ENCODE measurements around the gene BTC. TPM values are rescaled to one million over a fixed set of nuclear protein-coding genes. Genes with fewer than 3 reads are reported as not detected.
"Not testable (repeated sequence)": the region's sequence is repeated elsewhere in the genome, so short reads cannot be mapped to it uniquely, and the experiment has no call there.

Gene BTC, protein sequence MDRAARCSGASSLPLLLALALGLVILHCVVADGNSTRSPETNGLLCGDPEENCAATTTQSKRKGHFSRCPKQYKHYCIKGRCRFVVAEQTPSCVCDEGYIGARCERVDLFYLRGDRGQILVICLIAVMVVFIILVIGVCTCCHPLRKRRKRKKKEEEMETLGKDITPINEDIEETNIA
- not detected for total RNA-seq

DNA sequence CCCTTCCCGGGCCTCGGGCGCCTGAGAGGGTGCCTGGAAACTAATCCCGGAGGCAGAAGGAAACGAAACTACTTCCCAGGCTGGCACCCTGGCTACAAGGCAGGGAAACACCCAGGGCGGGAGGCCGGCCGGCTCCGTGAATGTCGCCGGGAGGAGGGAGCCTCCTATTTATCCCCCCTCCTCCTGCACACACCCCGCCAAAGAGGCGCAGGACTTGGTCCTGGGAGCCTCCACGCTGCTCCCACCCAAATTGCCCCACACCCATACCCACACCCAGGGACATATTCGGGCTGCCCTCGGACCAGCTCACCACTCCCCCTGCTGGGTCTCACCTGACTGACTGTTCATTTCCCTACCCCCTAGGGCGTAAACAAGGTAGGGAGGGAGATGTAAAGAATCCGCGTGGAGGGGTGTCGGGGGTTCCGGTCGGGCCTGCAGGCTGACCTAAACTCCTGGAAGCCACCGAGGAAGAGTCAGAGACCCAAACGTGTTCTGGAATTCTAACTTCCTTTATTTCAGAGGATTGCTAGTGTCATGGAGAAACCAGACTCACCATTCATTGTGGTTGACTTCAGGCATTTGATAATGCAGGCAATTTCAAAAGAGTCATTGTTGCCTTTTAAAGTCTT, at the start of gene BTC:
Gene BTC (minus strand): TSS at position 142 of the 629 bp plus-strand sequence. CDS start 198 bp downstream, outside the sequence.
- CTCF ChIA-PET = no interaction called here
- DNase-seq (no peak), ATAC-seq (no peak)
- POLR2A ChIA-PET = no interaction called here
- Mint-ChIP-seq H3K9me3 (ENCODE audit: insufficient read depth) (no peaks in the 10 kb centered on the region), H3K4me3 (no peak within 1 kb of the TSS), H3K27ac (no peak within 1 kb of the TSS), H3K27me3 (ENCODE audit: low read depth) (peaks cover 41% of the 10 kb centered on the region), H3K36me3 (ENCODE audit: low read depth) (no peaks in the 10 kb centered on the region), H3K4me1 (ENCODE audit: low read depth) (no peaks in the 10 kb centered on the region)

DNA sequence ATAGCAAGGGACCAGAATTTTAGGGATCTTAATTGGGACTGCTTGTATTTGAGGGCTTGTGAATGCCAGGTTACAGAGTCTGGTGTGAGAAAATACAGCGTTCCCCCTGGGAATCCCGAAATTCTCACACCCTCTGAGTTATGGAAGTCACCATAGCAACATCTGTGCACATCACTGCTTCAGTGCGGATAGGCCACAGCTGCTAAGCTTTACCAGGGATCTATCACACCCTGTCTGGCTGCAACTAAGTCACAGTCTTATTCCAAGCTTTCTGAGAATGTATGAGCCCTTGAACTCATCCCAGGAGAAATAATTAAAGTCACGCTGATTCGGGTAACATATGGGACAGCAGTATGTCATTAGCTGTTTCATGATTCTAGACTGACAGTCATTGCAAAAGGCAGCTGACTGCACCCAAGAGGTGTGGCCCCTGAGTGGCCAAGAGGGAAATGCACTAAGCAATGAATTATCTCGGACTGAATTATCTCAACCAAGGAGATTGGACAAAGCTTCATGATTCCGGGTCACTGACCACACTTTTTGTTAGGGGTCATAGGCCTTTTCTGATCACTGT, 46.7 kb upstream of the BTC start:
- no peaks in the 10 kb centered on the region for H3K27me3 Mint-ChIP-seq (ENCODE audit: low read depth)

DNA sequence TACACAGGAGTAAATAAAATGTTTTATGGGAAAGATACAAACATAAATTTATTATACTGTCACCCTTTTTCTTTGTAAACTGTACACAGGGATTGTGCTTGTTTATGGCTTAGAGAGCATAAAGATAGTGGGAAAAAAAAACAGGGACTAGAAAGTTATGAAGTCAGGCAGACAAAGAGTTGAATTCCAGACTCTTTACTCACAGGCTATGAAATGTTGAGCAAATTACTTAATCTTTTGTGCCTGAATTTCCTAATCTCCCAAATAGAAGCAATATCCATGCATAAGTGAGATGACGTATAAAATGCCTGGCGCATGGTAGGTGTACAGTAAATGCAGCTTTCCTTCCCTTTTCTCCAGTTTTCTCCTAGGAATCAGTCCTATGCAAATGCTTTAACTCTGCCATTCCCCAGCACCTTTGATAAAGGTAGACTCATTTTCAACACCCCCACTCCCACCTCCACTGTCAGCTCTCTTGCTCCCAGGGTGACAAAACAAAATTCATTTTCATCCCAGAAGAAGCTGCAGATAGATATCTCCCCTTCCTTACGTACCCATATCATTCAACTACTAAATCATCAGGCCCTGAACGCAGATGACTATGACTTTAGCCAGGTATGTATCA, 44.5 kb upstream of the BTC start:
- H3K27me3 Mint-ChIP-seq (ENCODE audit: low read depth) = no peaks in the 10 kb centered on the region
- CTCF ChIA-PET = no interaction called here
- ATAC-seq (no peak), DNase-seq (no peak)
- H3K4me1 Mint-ChIP-seq (ENCODE audit: low read depth) = no peaks in the 10 kb centered on the region
- POLR2A ChIA-PET = no interaction called here
- no peaks in the 10 kb centered on the region for H3K36me3 Mint-ChIP-seq (ENCODE audit: low read depth)
- H3K4me3 Mint-ChIP-seq = no peak overlapping the region
- no peaks in the 10 kb centered on the region for H3K9me3 Mint-ChIP-seq (ENCODE audit: insufficient read depth)
- no peak overlapping the region for H3K27ac Mint-ChIP-seq

More for the DNA sequence above, 46.7 kb upstream of the BTC start:
- ATAC-seq = no peak
- no peak for DNase-seq
- Mint-ChIP-seq H3K27ac (no peak overlapping the region), H3K4me1 (ENCODE audit: low read depth) (no peaks in the 10 kb centered on the region), H3K4me3 (no peak overlapping the region), H3K36me3 (ENCODE audit: low read depth) (no peaks in the 10 kb centered on the region), H3K9me3 (ENCODE audit: insufficient read depth) (no peaks in the 10 kb centered on the region)
- ChIA-PET CTCF (no interaction called here), POLR2A (no interaction called here)

DNA sequence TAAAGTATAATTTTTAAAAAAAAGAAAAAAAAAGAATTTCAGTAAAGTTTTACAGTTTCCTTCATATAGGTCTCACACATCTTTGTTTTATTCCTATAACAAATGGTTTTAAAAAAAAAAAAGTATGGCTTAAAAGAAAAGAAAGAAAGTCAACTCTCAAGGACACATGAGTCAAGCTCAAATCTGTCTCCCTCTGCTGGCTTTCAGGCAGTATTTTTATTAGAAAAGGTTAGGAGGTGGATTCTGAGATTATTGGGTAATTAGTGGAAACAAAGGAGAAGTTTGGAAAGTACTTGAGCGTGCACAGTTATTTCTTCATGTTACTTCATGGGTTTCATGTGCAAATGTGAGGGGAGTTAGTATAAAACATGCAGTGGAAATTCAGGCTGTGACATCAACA, 36.6 kb upstream of the BTC start:
- no peak for DNase-seq
- no peak for ATAC-seq
- H3K9me3 Mint-ChIP-seq (ENCODE audit: insufficient read depth) = peaks cover 7% of the 10 kb centered on the region
- POLR2A ChIA-PET = no interaction called here
- H3K27me3 Mint-ChIP-seq (ENCODE audit: low read depth) = no peaks in the 10 kb centered on the region
- CTCF ChIA-PET = no interaction called here
- no peak overlapping the region for H3K4me3 Mint-ChIP-seq
- H3K4me1 Mint-ChIP-seq (ENCODE audit: low read depth) = no peaks in the 10 kb centered on the region
- H3K27ac Mint-ChIP-seq = no peak overlapping the region
- no peaks in the 10 kb centered on the region for H3K36me3 Mint-ChIP-seq (ENCODE audit: low read depth)

- ATAC-seq = no peak
- Mint-ChIP-seq H3K4me3 (no peak overlapping the region), H3K9me3 (ENCODE audit: insufficient read depth) (peaks cover 1% of the 10 kb centered on the region), H3K4me1 (ENCODE audit: low read depth) (no peaks in the 10 kb centered on the region), H3K27ac (no peak overlapping the region), H3K36me3 (ENCODE audit: low read depth) (no peaks in the 10 kb centered on the region), H3K27me3 (ENCODE audit: low read depth) (no peaks in the 10 kb centered on the region)
- CTCF ChIA-PET = no interaction called here
- POLR2A ChIA-PET = no interaction called here
- DNase-seq = no peak
Observed at GRCh38 chr4:74823194-74823593, 28.9 kb upstream of the BTC start.

- no peaks in the 10 kb centered on the region for H3K9me3 Mint-ChIP-seq (ENCODE audit: insufficient read depth)
- DNase-seq = no peak
- no peaks in the 10 kb centered on the region for H3K36me3 Mint-ChIP-seq (ENCODE audit: low read depth)
- no peak overlapping the region for H3K4me3 Mint-ChIP-seq
- no peak overlapping the region for H3K27ac Mint-ChIP-seq
- CTCF ChIA-PET = no interaction called here
- no peaks in the 10 kb centered on the region for H3K27me3 Mint-ChIP-seq (ENCODE audit: low read depth)
- POLR2A ChIA-PET = no interaction called here
- H3K4me1 Mint-ChIP-seq (ENCODE audit: low read depth) = no peaks in the 10 kb centered on the region
- no peak for ATAC-seq
Observed at GRCh38 chr4:74822603-74823002, 28.3 kb upstream of the BTC start.

DNA sequence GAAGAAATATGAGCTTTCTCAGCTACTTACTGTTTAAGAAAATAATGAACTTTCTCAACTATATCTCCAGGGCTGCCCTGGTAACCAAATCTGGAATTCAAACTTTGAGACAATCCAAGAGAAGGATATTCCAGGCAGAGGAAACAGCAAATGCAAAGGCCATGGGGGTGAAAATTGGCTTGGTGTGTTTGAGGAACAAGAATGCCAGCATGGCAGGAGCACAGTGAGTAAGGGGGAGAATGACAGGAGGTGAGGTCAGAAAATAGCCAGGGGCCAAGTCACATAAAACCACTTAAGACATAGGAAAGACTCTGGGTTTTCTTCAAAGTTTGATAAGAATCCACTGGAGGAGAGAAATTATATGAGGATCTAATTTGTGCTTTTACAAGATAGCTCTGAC, 27.2 kb upstream of the BTC start:
- ATAC-seq (no peak), DNase-seq (no peak)
- H3K36me3 Mint-ChIP-seq (ENCODE audit: low read depth) = no peaks in the 10 kb centered on the region
- no peaks in the 10 kb centered on the region for H3K9me3 Mint-ChIP-seq (ENCODE audit: insufficient read depth)
- CTCF ChIA-PET = no interaction called here
- H3K27ac Mint-ChIP-seq = no peak overlapping the region
- POLR2A ChIA-PET = no interaction called here
- H3K4me3 Mint-ChIP-seq = no peak overlapping the region
- no peaks in the 10 kb centered on the region for H3K4me1 Mint-ChIP-seq (ENCODE audit: low read depth)
- H3K27me3 Mint-ChIP-seq (ENCODE audit: low read depth) = no peaks in the 10 kb centered on the region

DNA sequence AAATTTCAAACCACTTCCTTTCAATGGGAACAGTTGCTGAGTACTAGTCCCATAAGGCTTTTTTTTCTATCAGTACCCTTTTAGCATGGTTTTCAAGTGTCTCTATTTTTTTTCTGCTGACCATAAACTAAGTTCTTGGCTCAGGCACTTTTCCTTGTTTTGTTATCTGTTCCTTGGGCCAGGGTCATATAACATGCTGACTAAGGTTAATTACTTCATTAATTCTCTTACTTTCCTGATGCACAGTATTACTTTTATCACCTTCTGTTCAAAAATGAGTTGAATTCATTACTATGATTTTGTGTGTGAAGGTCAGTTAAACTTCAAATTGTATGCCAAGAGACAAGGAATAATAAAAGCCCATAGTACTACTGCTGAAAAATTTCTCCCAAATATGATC, 19.7 kb upstream of the BTC start:
- no peak for ATAC-seq
- no peaks in the 10 kb centered on the region for H3K4me1 Mint-ChIP-seq (ENCODE audit: low read depth)
- CTCF ChIA-PET = no interaction called here
- H3K36me3 Mint-ChIP-seq (ENCODE audit: low read depth) = no peaks in the 10 kb centered on the region
- H3K4me3 Mint-ChIP-seq = no peak overlapping the region
- DNase-seq = no peak
- H3K27ac Mint-ChIP-seq = no peak overlapping the region
- H3K27me3 Mint-ChIP-seq (ENCODE audit: low read depth) = no peaks in the 10 kb centered on the region
- POLR2A ChIA-PET = no interaction called here
- no peaks in the 10 kb centered on the region for H3K9me3 Mint-ChIP-seq (ENCODE audit: insufficient read depth)

DNA sequence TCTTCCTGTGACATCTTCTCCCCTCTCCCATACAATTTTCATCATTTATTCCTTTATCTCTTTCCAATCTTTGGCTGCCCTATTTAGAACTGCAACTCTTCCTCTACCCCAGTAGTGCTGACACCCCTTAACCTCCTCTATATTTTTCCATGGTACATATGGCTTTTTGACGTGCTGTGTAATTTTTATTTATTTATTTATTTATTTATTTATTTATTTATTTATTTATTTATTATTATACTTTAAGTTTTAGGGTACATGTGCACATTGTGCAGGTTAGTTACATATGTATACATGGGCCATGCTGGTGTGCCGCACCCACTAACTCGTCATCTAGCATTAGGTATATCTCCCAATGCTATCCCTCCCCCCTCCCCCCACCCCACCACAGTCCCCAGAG, 17.7 kb upstream of the BTC start:
- ATAC-seq; POLR2A ChIA-PET; H3K27ac Mint-ChIP-seq; H3K4me3 Mint-ChIP-seq; H3K9me3 Mint-ChIP-seq (ENCODE audit: insufficient read depth); H3K27me3 Mint-ChIP-seq (ENCODE audit: low read depth); H3K4me1 Mint-ChIP-seq (ENCODE audit: low read depth); H3K36me3 Mint-ChIP-seq (ENCODE audit: low read depth); CTCF ChIA-PET; DNase-seq: not testable (repeated sequence)

- H3K4me3 Mint-ChIP-seq = no peak overlapping the region
- no peaks in the 10 kb centered on the region for H3K4me1 Mint-ChIP-seq (ENCODE audit: low read depth)
- no peak overlapping the region for H3K27ac Mint-ChIP-seq
- ChIA-PET CTCF (no interaction called here), POLR2A (no interaction called here)
- no peaks in the 10 kb centered on the region for H3K36me3 Mint-ChIP-seq (ENCODE audit: low read depth)
- DNase-seq (no peak), ATAC-seq (no peak)
- H3K27me3 Mint-ChIP-seq (ENCODE audit: low read depth) = no peaks in the 10 kb centered on the region
- no peaks in the 10 kb centered on the region for H3K9me3 Mint-ChIP-seq (ENCODE audit: insufficient read depth)
Observed at GRCh38 chr4:74805601-74806000, 11.3 kb upstream of the BTC start.

- POLR2A ChIA-PET = no interaction called here
- CTCF ChIA-PET = no interaction called here
- H3K27ac Mint-ChIP-seq = no peak overlapping the region
Observed at GRCh38 chr4:74800310-74800709, 6.0 kb upstream of the BTC start.

GRCh38 chr4:74796631-74797030, 2.3 kb upstream of the BTC start:
- DNase-seq (no peak), ATAC-seq (no peak)
- Mint-ChIP-seq H3K27me3 (ENCODE audit: low read depth) (peaks cover 41% of the 10 kb centered on the region), H3K36me3 (ENCODE audit: low read depth) (no peaks in the 10 kb centered on the region), H3K4me1 (ENCODE audit: low read depth) (no peaks in the 10 kb centered on the region), H3K9me3 (ENCODE audit: insufficient read depth) (no peaks in the 10 kb centered on the region), H3K27ac (no peak overlapping the region), H3K4me3 (no peak overlapping the region)
- POLR2A ChIA-PET = no interaction called here
- CTCF ChIA-PET = no interaction called here

More at GRCh38 chr4:74800310-74800709, 6.0 kb upstream of the BTC start:
- H3K4me3 Mint-ChIP-seq = no peak overlapping the region
- no peaks in the 10 kb centered on the region for H3K4me1 Mint-ChIP-seq (ENCODE audit: low read depth)
- no peak for ATAC-seq
- no peak for DNase-seq
- H3K27me3 Mint-ChIP-seq (ENCODE audit: low read depth) = peaks cover 9% of the 10 kb centered on the region
- H3K9me3 Mint-ChIP-seq (ENCODE audit: insufficient read depth) = no peaks in the 10 kb centered on the region
- H3K36me3 Mint-ChIP-seq (ENCODE audit: low read depth) = no peaks in the 10 kb centered on the region

Data from activated CD8-positive, alpha-beta T cell treated with anti-CD3 and anti-CD28 coated beads, Interleukin-2, amount 10 ng/mL, durations not matched to agents 7 days and 5 days (primary cell).